Glomerular endothelial cell (primary cell): ENCODE results near the gene OR7C1. TPM values are rescaled to one million over a fixed set of nuclear protein-coding genes. Genes with fewer than 3 reads are reported as not detected.
"Not testable (repeated sequence)": the region's sequence is repeated elsewhere in the genome, so short reads cannot be mapped to it uniquely, and the experiment has no call there.

Experiments used
- DNase-seq: peaks from one replicate; pipeline ENCODE4 v3.0.0-alpha.2; 2011; ENCODE audit warnings: low read depth, low spot score; ENCODE audit errors: extremely low read depth
- total RNA-seq: library from RNA; depleted of rRNA; stranded (reverse); fragments of >200 nt; gene quantifications from 2 replicates; pipeline ENCODE4 v1.2.3, GENCODE V29; 2015

The OR7C1 gene
- not detected in 2 replicates for total RNA-seq

- DNase-seq = no peak
Observed at GRCh38 chr19:14835011-14835410, at the start of gene OR7C1, which contains the start of gene OR7A5. Gene OR7C1, minus strand, starts transcription at chr19:14835185. Its CDS starts 35,049 bp downstream, at chr19:14800136. Gene OR7A5, minus strand, starts transcription at chr19:14835185. Its CDS starts 6,944 bp downstream, at chr19:14828241.

- no peak for DNase-seq
Observed at GRCh38 chr19:14871619-14872230, 36.7 kb upstream of the OR7C1 start.

- DNase-seq = no peak
Observed at GRCh38 chr19:14868497-14868896, 33.5 kb upstream of the OR7C1 start.

GRCh38 chr19:14848822-14849221, 13.8 kb upstream of the OR7C1 start, which contains the start of gene OR7A10:
Gene OR7A10, minus strand, starts transcription at chr19:14848922. Its CDS starts 7,045 bp downstream, at chr19:14841877.
- no peak for DNase-seq

GRCh38 chr19:14843578-14843977, 8.6 kb upstream of the OR7C1 start:
- DNase-seq = no peak

- DNase-seq = no peak
Observed at GRCh38 chr19:14843169-14843568, 8.2 kb upstream of the OR7C1 start.

- DNase-seq = no peak
Observed at GRCh38 chr19:14840206-14840605, 5.2 kb upstream of the OR7C1 start.

GRCh38 chr19:14837391-14837790, 2.4 kb upstream of the OR7C1 start:
- no peak for DNase-seq

GRCh38 chr19:14830702-14831101, 4.3 kb downstream of the OR7C1 start:
- no peak for DNase-seq

- DNase-seq = no peak
Observed at GRCh38 chr19:14826006-14826405, 9.0 kb downstream of the OR7C1 start.

- DNase-seq = no peak
Observed at GRCh38 chr19:14821937-14822336, 13.0 kb downstream of the OR7C1 start.

GRCh38 chr19:14818588-14818987, 16.4 kb downstream of the OR7C1 start:
- DNase-seq = no peak

- no peak for DNase-seq
Observed at GRCh38 chr19:14817052-14817451, 17.9 kb downstream of the OR7C1 start.

GRCh38 chr19:14814982-14815652, 19.9 kb downstream of the OR7C1 start:
- DNase-seq = no peak

GRCh38 chr19:14809272-14810057, 25.5 kb downstream of the OR7C1 start:
- no peak for DNase-seq

- no peak for DNase-seq
Observed at GRCh38 chr19:14804765-14805164, 30.2 kb downstream of the OR7C1 start.

GRCh38 chr19:14798760-14799159, 36.2 kb downstream of the OR7C1 start:
- no peak for DNase-seq

- no peak for DNase-seq
Observed at GRCh38 chr19:14796021-14796420, 39.0 kb downstream of the OR7C1 start.

- no peak for DNase-seq
Observed at GRCh38 chr19:14795078-14795721, 39.8 kb downstream of the OR7C1 start.

GRCh38 chr19:14792250-14792649, 42.7 kb downstream of the OR7C1 start:
- DNase-seq = not testable (repeated sequence)

GRCh38 chr19:14786421-14786851, 48.5 kb downstream of the OR7C1 start:
- no peak for DNase-seq
